Activated CD4-positive, alpha-beta T cell treated with anti-CD3 and anti-CD28 coated beads, Interleukin-2, amount 50 U/mL, for 1 hour (primary cell): ENCODE results near the gene TENM4.
"Not testable (repeated sequence)": the region's sequence is repeated elsewhere in the genome, so short reads cannot be mapped to it uniquely, and the experiment has no call there.

Source experiments
- DNase-seq: peaks from one replicate; pipeline ENCODE4 v3.0.0-alpha.2; 2020

TENM4 gene

DNA sequence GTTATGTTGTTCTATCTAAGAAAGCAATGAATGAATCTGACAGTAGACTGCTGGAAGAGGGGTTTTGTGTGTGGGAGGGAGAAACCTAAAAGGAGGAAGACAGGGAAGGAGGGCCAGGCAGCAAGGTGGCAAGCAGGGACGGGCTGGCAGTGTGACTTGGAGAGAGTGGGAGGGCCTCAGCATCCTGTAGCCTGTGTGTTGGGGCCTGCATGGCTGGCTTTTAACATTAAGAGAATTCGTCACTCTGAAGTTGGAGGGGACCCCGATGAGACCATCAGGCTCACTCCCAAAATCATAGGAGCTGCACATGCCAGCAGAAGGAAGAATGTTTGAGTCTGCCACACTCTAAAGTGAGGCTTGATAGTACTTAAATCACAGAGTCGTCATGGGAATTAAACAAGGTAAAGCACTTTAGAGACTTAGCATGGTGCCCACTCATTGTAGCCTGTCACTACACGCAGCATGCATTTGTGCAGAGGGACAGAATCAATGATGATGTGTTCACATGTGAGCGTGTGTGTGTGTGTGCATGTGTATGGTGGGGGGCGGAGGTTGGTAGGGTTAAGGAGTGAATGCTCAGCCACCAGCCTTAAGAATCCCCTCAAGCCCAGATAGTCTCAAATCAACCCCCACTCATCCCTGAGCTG is 199.5 kb downstream of the TENM4 start:
- DNase-seq, result no peak

DNA sequence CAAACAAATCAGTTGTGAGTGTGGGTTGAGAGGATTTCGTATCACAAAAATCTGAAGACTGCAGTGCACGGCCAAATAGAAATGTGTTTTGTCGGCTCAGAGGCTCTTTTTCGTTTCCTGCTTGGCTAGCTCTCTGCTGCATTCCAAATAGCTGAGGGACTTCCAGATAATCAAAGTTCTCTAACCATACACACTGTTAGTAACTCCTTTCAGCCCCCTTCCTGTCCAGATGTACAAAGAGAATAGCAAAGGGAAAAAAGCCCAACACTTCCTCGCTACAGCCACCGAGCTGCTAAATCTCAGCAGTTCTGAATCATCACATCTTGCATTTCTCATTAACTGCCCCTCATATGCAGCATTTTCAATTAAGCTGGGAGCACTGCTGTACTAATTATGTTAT is 203.1 kb downstream of the TENM4 start:
- DNase-seq, result no peak

DNA sequence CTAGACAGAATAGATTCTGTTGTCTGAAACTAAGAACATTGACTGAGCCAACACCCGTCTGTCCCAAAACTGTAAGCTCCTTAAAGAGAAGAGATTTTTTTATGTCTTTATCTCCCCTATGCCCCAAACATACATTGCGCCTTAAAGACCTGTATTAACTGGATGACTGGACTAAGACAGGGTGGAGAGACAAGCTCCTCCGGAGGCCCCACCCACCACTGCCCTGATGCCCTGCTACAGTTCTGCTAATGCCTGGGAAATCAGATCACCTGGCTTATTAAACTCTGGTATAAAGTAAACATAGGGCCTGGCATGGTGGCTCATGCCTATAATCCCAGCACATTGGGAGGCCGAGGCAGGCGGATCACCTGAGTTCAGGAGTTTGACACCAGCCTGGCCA is 203.7 kb downstream of the TENM4 start:
- DNase-seq, result no peak

GRCh38 chr11:79236541-79236971 is 204.3 kb downstream of the TENM4 start:
- DNase-seq, result no peak

- DNase-seq, result no peak
Measured at GRCh38 chr11:79235696-79236095, 205.1 kb downstream of the TENM4 start.

DNA sequence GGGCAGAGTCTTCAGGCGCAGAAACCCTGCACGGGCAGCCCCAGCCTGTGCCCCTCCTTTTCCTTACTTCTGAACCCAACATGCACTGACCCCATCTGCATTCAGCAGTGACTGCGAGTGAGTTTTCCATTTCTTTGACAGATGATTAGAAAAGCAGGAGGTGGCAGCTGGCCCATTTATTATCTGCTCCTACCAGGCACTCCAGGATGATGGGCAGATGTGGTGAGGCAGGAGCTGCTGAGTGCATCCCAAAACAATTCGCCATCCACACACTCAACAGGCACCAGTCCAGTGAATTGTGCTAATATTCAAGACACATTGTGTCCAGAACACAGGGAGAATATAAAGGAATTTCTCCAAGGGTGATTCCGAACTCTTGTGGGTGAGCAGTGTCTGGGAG is 208.5 kb downstream of the TENM4 start:
- DNase-seq, result no peak

- no peak for DNase-seq
Measured at GRCh38 chr11:79229047-79229446, 211.8 kb downstream of the TENM4 start.

- DNase-seq, result no peak
Measured at GRCh38 chr11:79227767-79228755, 212.8 kb downstream of the TENM4 start.

- no peak for DNase-seq
Measured at GRCh38 chr11:79227308-79227707, 213.5 kb downstream of the TENM4 start.

DNA sequence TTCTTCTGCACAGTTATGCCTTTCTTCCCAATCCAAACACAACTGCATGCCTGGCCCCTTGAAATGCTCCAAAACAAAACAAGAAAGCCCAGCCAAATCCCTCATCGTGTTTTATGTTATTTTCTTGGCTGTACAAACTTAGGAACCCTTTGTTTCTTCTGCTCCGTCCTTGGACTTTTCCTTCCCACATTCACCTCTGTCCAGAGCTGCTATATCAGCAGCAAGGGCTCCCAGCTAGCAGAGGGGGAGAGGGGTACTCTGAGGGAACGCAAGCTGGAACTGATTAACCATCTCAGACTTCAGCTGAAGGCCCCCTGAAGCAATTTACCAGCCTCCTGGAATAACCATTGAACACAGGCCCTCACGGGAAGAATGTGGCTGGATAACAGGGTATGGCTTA is 214.7 kb downstream of the TENM4 start:
- DNase-seq, result no peak

DNA sequence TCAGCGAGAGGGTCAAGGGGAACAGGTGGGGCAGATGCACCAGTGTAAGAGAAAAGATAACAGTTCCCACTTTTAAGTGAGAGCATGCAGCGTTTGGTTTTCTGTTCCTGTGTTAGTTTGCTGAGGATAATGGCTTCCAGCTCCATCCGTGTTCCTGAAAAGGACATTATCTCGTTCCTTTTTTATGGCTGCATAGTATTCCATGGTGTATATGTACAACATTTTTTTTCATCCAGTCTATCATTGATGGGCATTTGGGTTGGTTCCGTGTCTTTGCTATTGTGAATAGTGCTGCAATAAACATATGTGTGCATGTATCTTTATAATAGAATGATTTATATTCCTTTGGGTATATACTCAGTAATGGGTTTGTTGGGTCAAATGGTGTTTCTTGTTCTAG is 218.7 kb downstream of the TENM4 start:
- DNase-seq, result not testable (repeated sequence)

- DNase-seq, result no peak
Measured at GRCh38 chr11:79221444-79222130, 219.2 kb downstream of the TENM4 start.

DNA sequence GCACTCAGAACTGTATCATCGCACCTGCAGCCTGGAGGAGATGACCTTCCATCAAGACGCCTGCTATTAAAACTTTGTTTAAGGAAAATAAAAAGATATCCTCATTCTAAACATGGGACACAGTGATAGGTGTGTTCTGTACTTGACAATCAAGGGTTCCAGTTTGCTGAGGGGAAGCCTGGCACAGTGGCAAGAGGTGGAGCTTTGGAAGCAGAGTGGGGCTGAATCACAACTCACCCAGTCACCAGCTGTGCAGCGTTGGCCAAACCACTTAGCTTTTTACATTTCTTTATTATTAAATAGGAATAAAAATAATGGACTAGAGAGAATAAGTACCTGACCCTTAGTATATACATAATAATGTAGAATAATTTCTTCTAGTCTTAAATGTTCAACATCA is 220.7 kb downstream of the TENM4 start:
- no peak for DNase-seq

DNA sequence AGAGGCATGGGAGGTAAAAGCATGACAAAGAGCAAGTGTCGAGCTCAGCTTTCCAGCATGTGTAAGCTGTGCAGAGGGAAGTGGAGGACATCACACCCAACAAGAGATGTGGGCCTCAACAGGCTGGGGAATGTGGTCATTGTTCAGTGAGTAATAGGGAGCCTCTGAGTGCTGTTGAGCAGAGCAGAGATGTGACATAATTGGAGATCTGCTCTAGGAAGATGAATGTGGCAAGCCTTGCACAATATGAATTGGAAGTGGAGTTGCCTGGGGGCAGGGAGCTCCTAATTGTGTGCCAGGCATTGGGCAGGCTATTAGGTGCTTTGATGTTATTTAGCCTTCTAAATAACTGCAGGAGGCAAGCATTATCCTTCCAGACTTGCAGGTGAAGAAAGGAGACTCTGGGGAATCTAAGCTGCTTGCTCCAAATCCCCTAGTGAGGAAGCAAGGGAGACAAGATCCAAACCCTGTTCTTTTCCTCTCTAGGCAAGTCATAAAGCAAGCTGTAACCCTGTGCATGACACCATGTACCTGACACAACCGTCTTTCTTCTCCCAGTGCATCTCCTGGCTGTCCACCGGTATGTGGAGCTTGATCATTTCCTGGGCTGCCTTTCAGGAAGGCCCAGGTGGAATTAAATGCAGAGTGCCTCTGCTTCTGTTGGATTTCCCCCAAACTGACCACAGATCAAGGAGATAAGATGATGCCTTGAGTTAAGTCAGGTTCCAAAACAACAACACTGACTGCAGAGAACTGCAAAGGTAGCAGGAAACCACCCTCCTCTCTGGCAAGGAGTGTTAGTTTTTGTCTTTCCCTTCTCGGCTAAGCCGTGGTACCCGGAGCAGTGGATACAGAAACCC is 221.4 kb downstream of the TENM4 start:
- no peak for DNase-seq

- no peak for DNase-seq
Measured at GRCh38 chr11:79212741-79213190, 228.1 kb downstream of the TENM4 start.

- DNase-seq, result no peak
Measured at GRCh38 chr11:79209540-79210266, 231.1 kb downstream of the TENM4 start.

GRCh38 chr11:79208126-79208525 is 232.7 kb downstream of the TENM4 start:
- DNase-seq, result no peak

DNA sequence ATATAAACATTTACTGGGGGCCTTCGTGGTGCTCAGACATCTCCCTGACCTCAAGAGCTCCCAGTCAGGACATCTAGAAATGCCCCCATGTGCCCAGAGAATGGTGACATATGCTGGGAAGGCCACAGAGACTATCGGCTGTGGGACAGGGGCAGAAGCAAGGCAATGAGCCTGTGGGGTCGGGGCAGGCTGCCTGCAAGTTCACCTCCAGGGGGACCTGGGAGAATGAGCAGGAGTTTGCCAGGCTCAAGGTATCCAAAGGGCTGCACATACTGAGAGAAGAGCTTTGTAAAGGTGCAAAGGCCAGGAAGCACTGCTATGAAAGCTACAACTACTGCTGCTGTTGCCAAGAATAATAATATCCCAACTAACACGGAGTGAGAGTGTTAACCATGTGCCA is 233.9 kb downstream of the TENM4 start:
- DNase-seq, result no peak

- DNase-seq, result no peak
Measured at GRCh38 chr11:79205786-79206185, 235.0 kb downstream of the TENM4 start.

DNA sequence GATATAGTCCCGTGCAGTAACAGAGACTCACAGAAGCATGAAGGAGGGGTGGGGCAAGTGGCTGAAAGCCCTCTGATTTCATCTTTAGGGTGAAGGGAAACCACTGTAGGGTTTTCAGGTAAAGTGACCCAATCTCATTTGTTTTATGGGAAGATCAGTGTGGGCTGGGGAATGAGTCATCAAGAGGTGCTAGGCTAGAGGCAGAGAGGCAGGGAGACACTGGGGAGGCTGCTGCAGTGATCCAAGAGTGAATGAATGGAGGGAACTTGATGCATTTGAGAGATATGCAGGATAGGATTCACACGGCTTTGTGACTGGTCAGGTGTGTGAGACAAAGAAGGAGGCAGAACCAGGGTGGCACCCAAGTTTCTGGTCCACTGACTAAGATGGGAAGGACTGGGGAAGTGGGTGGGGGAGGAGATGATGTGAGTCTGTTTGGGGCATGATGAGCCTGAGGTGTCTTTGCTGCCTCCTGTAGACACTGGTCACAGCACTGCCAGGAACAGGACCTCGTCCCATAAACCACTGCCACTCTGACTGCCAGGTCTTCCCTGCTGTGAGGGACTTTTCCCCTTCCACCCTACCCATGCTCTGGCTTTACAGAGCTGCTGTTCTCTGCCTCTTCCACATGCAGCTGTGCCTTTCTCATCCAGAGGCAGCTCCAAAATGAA is 239.0 kb downstream of the TENM4 start:
- no peak for DNase-seq

GRCh38 chr11:79200398-79201070 is 240.3 kb downstream of the TENM4 start:
- no peak for DNase-seq
